Dermis microvascular lymphatic vessel endothelial cell (primary cell): ENCODE measurements around the gene BTBD16. TPM values are rescaled to one million over a fixed set of nuclear protein-coding genes. Genes with fewer than 3 reads are reported as not detected.
A peak's percentile ranks its signal among the peaks of the same experiment; 100 is the strongest.

ENCODE experiments used
- DNase-seq, 2 donors: peaks; one replicate each; pipeline versions ENCODE4 v3.0.0 to v3.0.0-alpha.2; 2010; ENCODE audit warnings: low read depth in 2 of 2
- total RNA-seq: library from RNA; depleted of rRNA; stranded (reverse); fragments of >200 nt; gene quantifications from 2 replicates; pipeline ENCODE4 v1.2.1, GENCODE V29; 2014

The BTBD16 gene
- under 0.01 TPM in 1 of 2 replicates, not detected in the other for total RNA-seq

DNA sequence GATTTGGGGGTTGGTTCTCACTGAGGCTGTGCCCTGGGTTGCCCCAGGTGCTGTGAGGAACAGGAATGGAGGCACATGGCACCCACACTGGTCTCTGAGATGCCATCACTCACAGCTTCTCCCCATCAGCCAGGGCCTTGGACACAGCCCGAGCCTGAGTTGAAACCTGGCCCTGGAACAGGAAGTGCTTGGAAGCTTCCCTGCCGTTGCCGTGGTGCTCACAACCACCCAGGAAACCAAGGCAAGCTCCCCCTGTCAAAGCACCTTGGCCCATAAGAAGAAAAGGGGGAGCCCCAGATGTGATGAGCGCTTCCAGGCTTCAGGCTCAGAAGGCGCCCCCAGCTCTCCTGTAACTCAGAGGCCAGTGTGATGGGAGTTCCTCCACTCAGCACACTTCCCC is at the start of gene BTBD16:
Gene BTBD16, plus strand, starts transcription at position 221 of the 400 bp plus-strand sequence. CDS start 3,786 bp downstream, outside the sequence.
- DNase-seq: no peak

GRCh38 chr10:122221958-122222357 is 49.1 kb upstream of the BTBD16 start:
- DNase-seq: no peak

DNA sequence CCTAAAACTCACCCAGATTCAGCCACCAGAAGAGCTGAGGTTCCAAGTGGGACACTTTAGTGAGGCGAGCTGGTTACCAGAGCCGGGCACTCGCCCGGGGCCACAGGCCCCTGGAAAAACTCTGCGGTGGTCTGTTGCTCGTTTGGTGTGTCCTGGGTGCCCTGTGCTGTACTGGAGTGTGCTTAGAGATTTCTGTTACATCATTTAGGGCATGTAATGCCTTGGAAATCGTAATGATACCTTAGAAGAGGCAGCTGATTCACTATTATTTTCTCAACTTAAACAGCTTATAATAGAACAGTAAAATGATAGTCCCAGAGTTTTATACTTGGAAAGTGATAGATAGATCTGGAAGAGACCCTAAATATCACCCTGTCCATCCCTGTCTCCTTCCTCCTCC is 48.5 kb upstream of the BTBD16 start:
- no peak for DNase-seq

- no peak for DNase-seq
Observed at GRCh38 chr10:122224159-122224558, 46.9 kb upstream of the BTBD16 start.

- DNase-seq: no peak
Observed at GRCh38 chr10:122225330-122225729, 45.8 kb upstream of the BTBD16 start.

DNA sequence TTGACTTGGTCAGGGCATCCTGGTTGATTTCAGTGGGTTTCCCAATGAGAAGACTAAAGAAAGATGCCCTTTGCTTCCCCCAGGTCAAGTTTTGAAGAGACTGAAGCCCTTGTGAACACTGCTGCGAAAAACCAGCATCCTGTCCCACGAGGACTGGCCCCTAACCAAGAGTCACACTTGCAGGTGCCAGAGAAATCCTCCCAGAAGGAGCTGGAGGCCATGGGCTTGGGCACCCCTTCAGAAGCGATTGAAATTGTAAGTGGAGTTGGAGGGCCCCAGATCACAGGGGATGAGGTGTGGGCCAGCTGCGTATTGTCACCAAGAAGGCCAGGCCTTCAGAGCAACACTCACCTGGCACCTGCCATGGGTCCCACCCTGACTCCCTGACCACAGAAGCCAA is 43.3 kb upstream of the BTBD16 start:
- no peak for DNase-seq

DNA sequence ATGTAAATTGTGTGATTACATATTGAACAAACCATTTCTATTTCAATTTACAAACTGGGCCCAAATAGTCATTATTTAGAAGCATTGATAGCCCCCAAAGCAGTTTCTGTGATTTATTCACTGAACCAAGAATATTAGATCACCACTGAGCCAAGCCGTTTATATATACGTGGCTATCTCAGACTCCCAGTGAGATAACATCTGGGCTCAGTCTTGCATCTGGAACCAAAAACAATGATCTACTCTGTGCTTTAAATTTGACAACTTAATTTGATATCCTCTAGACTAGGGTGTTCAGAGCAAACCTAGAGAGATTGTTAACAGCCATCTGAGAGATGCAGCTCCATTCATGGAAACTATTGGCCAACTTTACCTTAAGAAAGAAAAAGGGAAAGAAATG is 41.4 kb upstream of the BTBD16 start:
- no peak for DNase-seq

GRCh38 chr10:122230222-122230621 is 40.9 kb upstream of the BTBD16 start:
- DNase-seq: no peak

GRCh38 chr10:122232769-122233168 is 38.3 kb upstream of the BTBD16 start:
- DNase-seq: no peak

GRCh38 chr10:122233857-122234348 is 37.2 kb upstream of the BTBD16 start:
- DNase-seq: no peak

GRCh38 chr10:122234416-122234815 is 36.7 kb upstream of the BTBD16 start:
- peak in 1 of 2 donors; percentile 22 for DNase-seq

DNA sequence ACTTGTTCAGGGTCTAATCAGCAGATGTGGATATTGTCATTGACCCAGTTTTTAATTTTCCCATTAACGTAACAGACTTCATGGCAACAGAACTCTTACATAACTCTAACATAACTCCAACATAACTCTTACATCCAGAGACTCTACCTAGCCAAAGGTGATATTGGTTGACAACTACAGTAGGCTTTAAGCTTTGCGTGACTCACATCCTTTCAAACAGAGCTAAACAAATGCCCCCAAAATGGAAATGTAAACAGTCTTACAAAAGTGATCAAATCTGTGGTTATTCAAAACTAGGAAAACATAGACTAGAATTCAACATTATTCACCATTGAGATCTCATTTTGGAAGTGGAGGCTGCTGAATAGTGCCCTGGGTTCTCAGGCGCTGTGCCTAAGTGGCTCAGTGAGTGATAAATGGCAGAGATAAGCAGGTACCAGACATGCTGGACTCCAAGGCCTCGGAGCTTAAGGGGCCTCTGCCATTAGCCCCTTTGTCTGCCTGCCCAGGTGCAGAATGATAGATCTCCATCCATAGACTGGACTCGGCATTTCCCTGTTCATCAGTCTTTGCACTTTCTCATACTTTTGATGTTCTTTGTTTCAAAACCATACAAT is 34.3 kb upstream of the BTBD16 start:
- DNase-seq: no peak

- no peak for DNase-seq
Observed at GRCh38 chr10:122237331-122237990, 33.6 kb upstream of the BTBD16 start.

- DNase-seq: no peak
Observed at GRCh38 chr10:122239578-122240257, 31.4 kb upstream of the BTBD16 start.

DNA sequence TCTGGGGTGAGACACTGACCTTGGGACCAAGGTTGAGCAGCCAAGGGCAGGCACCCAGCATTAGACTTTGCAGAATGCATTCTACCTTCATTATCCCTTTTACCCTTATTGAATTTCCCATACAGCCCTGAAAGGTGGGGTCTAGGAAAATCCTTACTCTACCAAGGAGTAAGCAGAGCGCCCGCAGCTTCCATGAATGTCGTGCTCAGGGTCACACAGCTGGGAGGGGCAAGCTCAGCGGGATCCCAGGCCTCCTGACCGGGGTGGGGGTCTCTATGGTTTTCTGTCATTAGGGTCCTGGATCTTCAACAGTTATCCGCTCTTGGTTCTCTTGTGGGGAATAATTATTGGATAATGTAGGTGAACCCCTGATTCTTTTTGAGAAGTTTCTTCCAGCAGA is 30.7 kb upstream of the BTBD16 start:
- no peak for DNase-seq

GRCh38 chr10:122241836-122242235 is 29.3 kb upstream of the BTBD16 start:
- no peak for DNase-seq

DNA sequence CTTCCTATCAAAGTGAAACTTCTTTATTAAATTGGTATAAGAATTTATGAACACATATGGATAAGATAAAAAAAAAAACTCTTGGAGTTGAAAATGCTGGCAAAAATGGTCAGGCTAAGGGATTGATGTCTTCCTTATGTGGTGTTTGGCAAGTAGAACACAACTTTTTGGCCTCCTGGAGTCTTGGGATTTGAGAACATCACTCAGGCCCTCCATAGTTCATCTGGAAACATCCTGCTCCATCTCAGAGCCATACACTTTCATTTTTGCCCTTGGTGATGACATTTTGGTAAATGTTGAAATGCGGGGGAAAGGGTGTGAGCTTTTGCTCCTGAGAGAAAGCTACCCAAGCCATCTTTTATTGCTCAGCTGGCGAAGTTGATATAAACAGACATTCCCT is 27.5 kb upstream of the BTBD16 start:
- no peak for DNase-seq

DNA sequence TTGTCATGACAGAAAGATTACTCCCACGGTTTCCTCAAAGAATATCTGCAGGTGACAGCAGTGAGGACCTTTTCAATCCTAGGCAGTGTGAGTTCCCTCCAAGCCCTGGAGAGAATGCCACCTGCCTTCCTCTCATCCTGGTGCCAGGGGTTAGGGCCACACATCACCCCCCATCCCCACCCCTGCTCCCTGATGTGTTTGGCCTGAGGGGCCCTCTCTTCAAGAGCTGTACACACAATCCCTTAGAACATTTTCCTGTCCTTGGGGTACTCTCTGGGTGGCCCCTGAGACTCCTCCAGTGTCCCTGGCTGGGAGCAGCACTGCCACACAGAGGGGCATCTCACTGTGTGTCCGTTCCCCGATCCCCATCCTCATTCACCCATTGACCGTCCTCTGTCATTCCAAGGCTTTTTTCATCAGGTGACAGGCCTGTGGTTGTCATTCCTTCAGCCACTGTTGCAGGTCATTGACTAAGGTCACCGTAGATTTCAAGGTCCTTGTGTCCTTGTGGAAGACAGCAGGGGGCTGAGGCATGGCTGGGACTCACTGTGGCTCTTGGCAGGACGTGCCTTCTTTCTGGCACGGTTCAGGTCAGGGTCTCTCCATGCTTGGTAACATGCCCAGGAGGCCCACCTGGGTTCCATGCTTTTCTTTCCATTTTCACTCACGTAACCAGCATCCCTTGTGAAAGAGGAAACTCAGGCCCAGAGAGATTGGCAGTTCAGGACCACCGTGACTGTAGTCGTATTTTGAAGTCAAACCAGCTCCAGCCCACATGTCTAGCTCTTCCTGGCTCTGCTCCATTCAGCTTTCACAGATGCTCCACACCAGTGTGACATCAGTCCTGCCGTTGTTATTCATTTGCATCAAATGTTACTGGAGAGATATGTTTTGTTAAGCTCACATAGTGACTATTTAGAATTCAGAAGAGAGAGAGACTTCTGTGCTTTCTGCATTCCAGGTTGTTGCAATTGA is 26.8 kb upstream of the BTBD16 start:
- DNase-seq: no peak

DNA sequence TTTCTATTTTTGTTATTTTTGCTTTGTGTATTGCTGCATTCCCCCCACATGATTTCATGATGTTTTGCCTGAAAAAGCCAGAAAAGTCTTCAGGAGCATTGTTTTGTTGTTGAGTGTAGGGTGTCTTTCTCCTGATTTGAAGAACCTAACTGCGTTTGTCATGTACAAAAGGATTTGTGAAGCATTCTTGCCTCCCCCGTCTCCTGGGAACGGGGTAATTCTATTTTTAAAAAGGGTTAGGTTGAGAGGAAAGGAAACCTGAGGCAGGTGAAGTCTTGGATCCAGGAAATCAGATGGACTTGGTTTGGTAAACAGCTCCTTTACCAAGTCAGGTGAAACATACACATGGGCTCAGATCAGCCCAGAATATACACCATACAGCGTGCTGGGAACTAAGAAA is 26.0 kb upstream of the BTBD16 start:
- no peak for DNase-seq

GRCh38 chr10:122245897-122246296 is 25.2 kb upstream of the BTBD16 start:
- no peak for DNase-seq

DNA sequence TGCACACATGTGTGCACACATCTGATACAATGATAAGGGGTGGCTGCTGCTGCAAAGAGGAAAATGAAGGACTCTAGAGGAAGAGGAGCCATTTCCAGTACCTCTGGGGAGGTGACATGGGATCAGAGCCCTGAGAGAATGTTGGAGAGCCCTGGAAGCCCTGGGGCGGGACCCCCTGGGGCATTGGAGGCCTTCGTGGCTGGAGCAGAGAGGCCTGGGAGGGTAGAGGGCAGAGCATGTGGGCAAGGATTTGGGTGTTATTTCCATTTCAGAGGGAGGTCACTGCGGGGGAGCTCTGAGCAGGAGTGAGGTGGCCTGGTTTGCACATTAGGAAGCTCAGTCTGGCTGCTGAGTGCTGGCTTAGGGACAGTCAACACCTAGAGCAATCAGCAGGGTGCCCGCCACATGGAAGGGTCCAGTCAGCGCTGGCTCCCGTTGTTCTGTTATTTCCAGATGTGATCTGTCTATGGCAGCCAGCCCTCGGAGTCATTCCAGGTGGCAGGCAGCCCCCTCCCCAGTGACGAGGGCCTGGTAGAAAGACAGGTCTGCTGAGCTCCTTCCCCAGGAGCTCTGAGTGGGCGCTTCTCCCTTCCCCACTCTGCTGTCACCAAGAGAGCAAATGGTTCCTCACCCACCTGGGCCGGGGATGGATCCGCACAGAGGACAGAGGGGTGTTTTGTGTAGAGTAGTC is 24.1 kb upstream of the BTBD16 start:
- no peak for DNase-seq
